Mucosa of rectum (tissue), 2 donors: ENCODE measurements around the gene SRP14.
A peak's percentile ranks its signal among the peaks of the same experiment; 100 is the strongest.

ENCODE experiments used
- H3K27ac ChIP-seq, 2 donors: one replicate each; pipeline ENCODE4 v1.7.0; 2013; ENCODE audit warnings: inconsistent platforms in 2 of 2, low read depth in 2 of 2, low read length in 2 of 2
- H3K27me3 ChIP-seq, 2 donors: one replicate each; pipeline ENCODE4 v1.7.0; 2013; ENCODE audit warnings: low read length in 2 of 2; ENCODE audit not compliant: control insufficient read depth in 2 of 2, insufficient read depth in 2 of 2
- H3K36me3 ChIP-seq, 2 donors: one replicate each; pipeline ENCODE4 v1.7.0; 2013; ENCODE audit warnings: low read length in 2 of 2; ENCODE audit not compliant: control insufficient read depth in 2 of 2, insufficient read depth in 2 of 2
- H3K4me1 ChIP-seq, 2 donors: one replicate each; pipeline ENCODE4 v1.7.0; 2013; ENCODE audit warnings: low read length in 2 of 2, mild to moderate bottlenecking in 1 of 2; ENCODE audit not compliant: control insufficient read depth in 2 of 2, insufficient read depth in 2 of 2
- H3K4me3 ChIP-seq, 2 donors: one replicate each; pipeline ENCODE4 v1.7.0; 2013; ENCODE audit warnings: low read length in 2 of 2
- H3K9ac ChIP-seq, 2 donors: one replicate each; pipeline ENCODE4 v1.7.0; 2013; ENCODE audit warnings: low read length in 2 of 2, low read depth in 1 of 2, mild to moderate bottlenecking in 1 of 2
- H3K9me3 ChIP-seq, 2 donors: one replicate each; pipeline ENCODE4 v1.7.0; 2013; ENCODE audit warnings: low read length in 2 of 2; ENCODE audit not compliant: control insufficient read depth in 2 of 2
- donor health status: healthy.
- donor health status: Normal muscosa, but diverticular disease.

The SRP14 gene

GRCh38 chr15:40048926-40049475 lies 10.0 kb upstream of the SRP14 start:
- Histone ChIP-seq H3K9me3 (no peaks in the 10 kb centered on the region), H3K4me3 (no peak overlapping the region), H3K27ac (no peak overlapping the region), H3K9ac (no peak overlapping the region), H3K4me1 (peaks cover 62 to 69% of the 10 kb centered on the region in 2 donors), H3K36me3 (no peaks in the 10 kb centered on the region), H3K27me3 (no peaks in the 10 kb centered on the region)

- Histone ChIP-seq H3K4me1 (peaks cover 55 to 62% of the 10 kb centered on the region in 2 donors), H3K36me3 (no peaks in the 10 kb centered on the region), H3K9ac (peak overlapping the region; percentile 15 to 35), H3K27me3 (no peaks in the 10 kb centered on the region), H3K27ac (peak overlapping the region; percentile 73 to 90), H3K4me3 (no peak overlapping the region), H3K9me3 (no peaks in the 10 kb centered on the region)
Observed at GRCh38 chr15:40048211-40048792, 9.3 kb upstream of the SRP14 start.

- H3K4me3 ChIP-seq: peak overlapping the region in 1 of 2 donors; percentile 37
- H3K27me3 ChIP-seq: no peaks in the 10 kb centered on the region
- H3K36me3 ChIP-seq: no peaks in the 10 kb centered on the region
- H3K9ac ChIP-seq: peak overlapping the region; percentile 15 to 44
- no peaks in the 10 kb centered on the region for H3K9me3 ChIP-seq
- peaks cover 51 to 55% of the 10 kb centered on the region in 2 donors for H3K4me1 ChIP-seq
- H3K27ac ChIP-seq: peak overlapping the region; percentile 73 to 90
Observed at GRCh38 chr15:40047415-40048210, 8.6 kb upstream of the SRP14 start.

GRCh38 chr15:40046721-40047414 lies 7.9 kb upstream of the SRP14 start:
- Histone ChIP-seq H3K9me3 (no peaks in the 10 kb centered on the region), H3K4me3 (peak overlapping the region; percentile 33 to 37), H3K4me1 (peaks cover 46 to 48% of the 10 kb centered on the region in 2 donors), H3K9ac (peak overlapping the region; percentile 15 to 44), H3K36me3 (no peaks in the 10 kb centered on the region), H3K27me3 (no peaks in the 10 kb centered on the region), H3K27ac (peak overlapping the region; percentile 73 to 90)

- peak overlapping the region in 1 of 2 donors; percentile 58 for H3K4me3 ChIP-seq
- no peaks in the 10 kb centered on the region for H3K36me3 ChIP-seq
- no peaks in the 10 kb centered on the region for H3K27me3 ChIP-seq
- H3K27ac ChIP-seq: peak overlapping the region; percentile 11 to 34
- H3K4me1 ChIP-seq: peaks cover 38% of the 10 kb centered on the region in 2 donors
- peak overlapping the region; percentile 15 to 63 for H3K9ac ChIP-seq
- H3K9me3 ChIP-seq: no peaks in the 10 kb centered on the region
Observed at GRCh38 chr15:40045572-40046217, 6.7 kb upstream of the SRP14 start.

GRCh38 chr15:40044717-40045571 lies 6.0 kb upstream of the SRP14 start:
- peak overlapping the region; percentile 37 to 58 for H3K4me3 ChIP-seq

GRCh38 chr15:40043927-40044716 lies 5.1 kb upstream of the SRP14 start:
- H3K9ac ChIP-seq: no peak overlapping the region
- H3K27me3 ChIP-seq: no peaks in the 10 kb centered on the region
- H3K27ac ChIP-seq: no peak overlapping the region
- no peak overlapping the region for H3K4me3 ChIP-seq
- H3K9me3 ChIP-seq: no peaks in the 10 kb centered on the region
- H3K36me3 ChIP-seq: no peaks in the 10 kb centered on the region
- H3K4me1 ChIP-seq: peaks cover 43 to 44% of the 10 kb centered on the region in 2 donors

More at GRCh38 chr15:40044717-40045571, 6.0 kb upstream of the SRP14 start:
- H3K27me3 ChIP-seq: no peaks in the 10 kb centered on the region
- H3K4me1 ChIP-seq: peaks cover 42 to 43% of the 10 kb centered on the region in 2 donors
- no peaks in the 10 kb centered on the region for H3K36me3 ChIP-seq
- no peaks in the 10 kb centered on the region for H3K9me3 ChIP-seq
- H3K27ac ChIP-seq: peak overlapping the region; percentile 11 to 34
- peak overlapping the region; percentile 63 to 65 for H3K9ac ChIP-seq

GRCh38 chr15:40042791-40043320 lies 3.9 kb upstream of the SRP14 start:
- H3K4me1 ChIP-seq: peaks cover 38 to 42% of the 10 kb centered on the region in 2 donors
- no peaks in the 10 kb centered on the region for H3K9me3 ChIP-seq
- no peak overlapping the region for H3K4me3 ChIP-seq
- no peak overlapping the region for H3K27ac ChIP-seq
- no peaks in the 10 kb centered on the region for H3K27me3 ChIP-seq
- no peak overlapping the region for H3K9ac ChIP-seq
- no peaks in the 10 kb centered on the region for H3K36me3 ChIP-seq
